HepG2 (cell line): ENCODE data around the gene SCAF8. TPM values are rescaled to one million over a fixed set of nuclear protein-coding genes. Genes with fewer than 3 reads are reported as not detected.

Experiments
- GMEB2 ChIP-seq: IDR thresholded peaks from 2 replicates; pipeline ENCODE4 v1.6.1; 2016; ENCODE audit warnings: missing biosample characterization, missing genetic modification reagents, low read depth
- JUNB ChIP-seq: sonication (generic); formaldehyde crosslinking; IDR thresholded peaks from 2 replicates; pipeline ENCODE4 v1.8.0; 2022; ENCODE audit warnings: missing genetic modification reagents, mild to moderate bottlenecking, borderline replicate concordance
- MTF1 ChIP-seq: sonication (generic); formaldehyde crosslinking; IDR thresholded peaks from 2 replicates; pipeline ENCODE4 v1.5.0; 2020; ENCODE audit warnings: missing genetic modification reagents
- SOX13 ChIP-seq, 3 experiments: fragments of 450-650 bp in 1 of 3; sonication (generic) in 1 of 3; formaldehyde crosslinking in 1 of 3; IDR thresholded peaks in 2 of 3; conservative IDR thresholded peaks in 1 of 3; 2 replicates each; pipeline versions ENCODE4 v1.5.0 to v1.6.1; 2016 to 2020; ENCODE audit warnings: antibody characterized with exemption in 1 of 3, mild to moderate bottlenecking in 1 of 3, missing compliant biosample characterization in 1 of 3, missing genetic modification reagents in 1 of 3, moderate library complexity in 1 of 3
- TBP ChIP-seq: sonication (generic); formaldehyde crosslinking; IDR thresholded peaks from 2 replicates; pipeline ENCODE4 v1.5.0; 2020; ENCODE audit warnings: missing genetic modification reagents
- TCF7 ChIP-seq: sonication (generic); IDR thresholded peaks from 2 replicates; pipeline ENCODE4 v1.6.1; 2016; ENCODE audit warnings: antibody characterized with exemption, low read depth
- ZC3H4 ChIP-seq: sonication (generic); formaldehyde crosslinking; IDR thresholded peaks from 2 replicates; pipeline ENCODE4 v1.4.0; 2020; ENCODE audit warnings: missing genetic modification reagents, borderline replicate concordance
- ZEB1 ChIP-seq: IDR thresholded peaks from 2 replicates; pipeline ENCODE4 v1.6.1; 2012; ENCODE audit warnings: mild to moderate bottlenecking, low read depth, inconsistent platforms; ENCODE audit not compliant: insufficient replicate concordance
- ZFP82 ChIP-seq: sonication (generic); formaldehyde crosslinking; IDR thresholded peaks from 2 replicates; pipeline ENCODE4 v1.5.1; 2020; ENCODE audit warnings: mild to moderate bottlenecking, missing genetic modification reagents, borderline replicate concordance
- ZFX ChIP-seq: sonication (generic); formaldehyde crosslinking; IDR thresholded peaks from 2 replicates; pipeline ENCODE4 v1.4.0; 2020; ENCODE audit warnings: mild to moderate bottlenecking, low read depth, missing genetic modification reagents, moderate library complexity
- ZKSCAN8 ChIP-seq: IDR thresholded peaks from 2 replicates; pipeline ENCODE4 v1.6.1; 2016; ENCODE audit warnings: borderline replicate concordance, missing genetic modification reagents, missing compliant biosample characterization
- ZNF431 ChIP-seq: sonication (generic); formaldehyde crosslinking; IDR thresholded peaks from 2 replicates; pipeline ENCODE4 v1.9.0; 2022; ENCODE audit warnings: missing genetic modification reagents, low read depth, mild to moderate bottlenecking, borderline replicate concordance
- ZNF451 ChIP-seq: sonication (generic); formaldehyde crosslinking; IDR thresholded peaks from 2 replicates; pipeline ENCODE4 v1.5.0; 2020; ENCODE audit warnings: mild to moderate bottlenecking, missing genetic modification reagents
- ZNF557 ChIP-seq: sonication (generic); formaldehyde crosslinking; IDR thresholded peaks from 2 replicates; pipeline ENCODE4 v1.4.0; 2020; ENCODE audit warnings: missing genetic modification reagents
- ZNF569 ChIP-seq: sonication (generic); formaldehyde crosslinking; IDR thresholded peaks from 2 replicates; pipeline ENCODE4 v1.5.0; 2020; ENCODE audit warnings: mild to moderate bottlenecking, missing genetic modification reagents, moderate library complexity, borderline replicate concordance
- ZNF674 ChIP-seq: sonication (generic); formaldehyde crosslinking; IDR thresholded peaks from 2 replicates; pipeline ENCODE4 v1.5.0; 2020; ENCODE audit warnings: low read depth, mild to moderate bottlenecking, missing genetic modification reagents
- ZNF687 ChIP-seq: sonication (generic); formaldehyde crosslinking; IDR thresholded peaks from 2 replicates; pipeline ENCODE4 v1.5.1; 2020; ENCODE audit warnings: mild to moderate bottlenecking, missing genetic modification reagents, moderate library complexity
- polyA plus RNA-seq, 8 experiments: library from polyadenylated mRNA; depleted of rRNA in 3 of 8; stranded (reverse) in 7 of 8; unstranded in 1 of 8; fragments of >200 nt; fragmentation: Illumina TruSeq in 4 of 8; extraction: Trizol in 4 of 8; gene quantifications; 2 replicates each; pipeline versions ENCODE4 v1.2.1 to v1.2.3, GENCODE V29; 2011 to 2016; ENCODE audit warnings: low read depth in 4 of 8, missing spikeins in 1 of 8, mixed read lengths in 1 of 8; ENCODE audit not compliant: insufficient read depth in 1 of 8
- total RNA-seq, 5 experiments: library from RNA; depleted of rRNA; stranded (reverse); fragments of >200 nt; fragmentation: Illumina TruSeq; extraction: Trizol; gene quantifications; 2 replicates each; pipeline ENCODE4 v1.2.3, GENCODE V29; 2016; ENCODE audit warnings: low read depth in 1 of 5
- TF ChIP-seq, protein P1 (sequence below): sonication (generic); formaldehyde crosslinking; conservative IDR thresholded peaks from 2 replicates; pipeline ENCODE4 v1.4.0; 2020; ENCODE audit warnings: missing genetic modification reagents
- TF ChIP-seq, protein P2 (sequence below): IDR thresholded peaks from 2 replicates; pipeline ENCODE4 v1.6.1; 2016; ENCODE audit warnings: mild to moderate bottlenecking, missing biosample characterization, missing genetic modification reagents

The SCAF8 gene
- total and polyA plus RNA-seq, 2 of the 13 experiments (the other 11 are each of a cell fraction or from before 2014, with no cell fraction given): 15.3 to 40.8 TPM

DNA sequence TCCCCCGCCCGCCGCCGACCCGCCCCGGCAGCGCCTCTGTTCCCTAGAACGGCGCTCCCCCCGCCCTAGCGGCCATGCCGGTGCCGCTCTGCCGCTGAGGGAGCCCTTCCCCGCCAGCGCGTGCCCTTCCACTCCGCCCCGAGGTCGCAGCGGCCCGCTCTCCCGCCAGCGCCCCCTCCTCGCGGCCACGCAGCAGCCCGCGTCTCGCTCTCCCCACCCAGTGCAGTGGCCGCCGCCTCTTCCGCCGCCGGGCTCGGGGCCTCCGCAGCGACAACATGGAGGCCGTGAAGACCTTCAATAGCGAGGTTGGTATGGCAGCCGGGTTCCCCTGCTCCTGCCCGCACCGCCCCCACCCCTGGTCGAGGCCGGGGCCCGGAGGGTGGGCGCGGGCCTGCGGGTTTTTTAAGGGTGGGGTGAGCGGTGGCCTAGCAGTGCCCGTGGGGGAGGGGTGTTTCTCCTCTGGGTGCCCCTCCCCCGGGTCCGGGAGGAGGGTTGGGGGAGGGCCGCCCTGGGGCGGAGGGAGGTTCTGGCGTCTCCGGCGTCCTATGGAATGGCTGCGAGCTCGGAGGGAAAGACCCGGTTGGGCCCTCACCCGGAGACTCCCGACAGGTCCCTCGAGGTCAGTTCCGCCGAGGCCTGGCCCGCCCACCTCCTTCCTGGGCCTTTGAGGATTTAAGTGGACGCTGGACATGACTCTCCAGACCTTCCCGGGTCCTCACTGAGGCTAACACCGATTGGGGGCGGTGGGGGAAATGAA, 588 bp downstream of the SCAF8 start (continued):
- TF ChIP-seq TCF7: 0 out of 2 replicates have a peak, but pooled peaks have one; percentile 9
- peak; percentile 67 for TF ChIP-seq ZNF687 (CRISPR knock-in tag)
- TF ChIP-seq ZNF557 (CRISPR knock-in tag): no peak
- peak; percentile 96 for TF ChIP-seq ZFX (CRISPR knock-in tag)
- no peak for TF ChIP-seq ZEB1
- TF ChIP-seq SOX13 (IDR thresholded peaks at IDR 0.05): no peak; the same call in 1 of the 2 replicates
- 0 out of 4 replicates have a peak, but pooled peaks of 1 of the 2 experiments have one; percentile 3 for TF ChIP-seq SOX13 (CRISPR knock-in tag; conservative IDR thresholded peaks at IDR 0.05 in 1 of 2, IDR thresholded peaks at IDR 0.05 in 1 of 2)
- no peak for TF ChIP-seq MTF1
- no peak; the same call in 1 of the 2 replicates for TF ChIP-seq GMEB2 (CRISPR knock-in tag)
- TF ChIP-seq ZKSCAN8 (CRISPR knock-in tag): 0 out of 2 replicates have a peak, but pooled peaks have one; percentile 12
- TF ChIP-seq ZC3H4 (CRISPR knock-in tag): peak; percentile 81
- TF ChIP-seq ZNF431 (CRISPR knock-in tag): peak; percentile 59; the same call in 1 of the 2 replicates
- TF ChIP-seq, protein P1, sequence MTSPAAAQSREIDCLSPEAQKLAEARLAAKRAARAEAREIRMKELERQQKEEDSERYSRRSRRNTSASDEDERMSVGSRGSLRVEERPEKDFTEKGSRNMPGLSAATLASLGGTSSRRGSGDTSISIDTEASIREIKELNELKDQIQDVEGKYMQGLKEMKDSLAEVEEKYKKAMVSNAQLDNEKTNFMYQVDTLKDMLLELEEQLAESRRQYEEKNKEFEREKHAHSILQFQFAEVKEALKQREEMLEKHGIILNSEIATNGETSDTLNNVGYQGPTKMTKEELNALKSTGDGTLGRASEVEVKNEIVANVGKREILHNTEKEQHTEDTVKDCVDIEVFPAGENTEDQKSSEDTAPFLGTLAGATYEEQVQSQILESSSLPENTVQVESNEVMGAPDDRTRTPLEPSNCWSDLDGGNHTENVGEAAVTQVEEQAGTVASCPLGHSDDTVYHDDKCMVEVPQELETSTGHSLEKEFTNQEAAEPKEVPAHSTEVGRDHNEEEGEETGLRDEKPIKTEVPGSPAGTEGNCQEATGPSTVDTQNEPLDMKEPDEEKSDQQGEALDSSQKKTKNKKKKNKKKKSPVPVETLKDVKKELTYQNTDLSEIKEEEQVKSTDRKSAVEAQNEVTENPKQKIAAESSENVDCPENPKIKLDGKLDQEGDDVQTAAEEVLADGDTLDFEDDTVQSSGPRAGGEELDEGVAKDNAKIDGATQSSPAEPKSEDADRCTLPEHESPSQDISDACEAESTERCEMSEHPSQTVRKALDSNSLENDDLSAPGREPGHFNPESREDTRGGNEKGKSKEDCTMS: no peak
- TF ChIP-seq, protein P2, sequence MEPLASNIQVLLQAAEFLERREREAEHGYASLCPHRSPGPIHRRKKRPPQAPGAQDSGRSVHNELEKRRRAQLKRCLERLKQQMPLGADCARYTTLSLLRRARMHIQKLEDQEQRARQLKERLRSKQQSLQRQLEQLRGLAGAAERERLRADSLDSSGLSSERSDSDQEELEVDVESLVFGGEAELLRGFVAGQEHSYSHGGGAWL (CRISPR knock-in tag): peak; percentile 32
- no peak; the same call in 1 of the 2 replicates for TF ChIP-seq ZNF674 (CRISPR knock-in tag)
- TF ChIP-seq TBP (CRISPR knock-in tag): no peak
- no peak; the same call in 1 of the 2 replicates for TF ChIP-seq ZFP82
- no peak; the same call in 1 of the 2 replicates for TF ChIP-seq ZNF569 (CRISPR knock-in tag)
- no peak for TF ChIP-seq JUNB
- 0 out of 2 replicates have a peak, but pooled peaks have one; percentile 26 for TF ChIP-seq ZNF451 (CRISPR knock-in tag)
